Stimulated activated CD4-positive, alpha-beta T cell treated with anti-CD3 and anti-CD28 coated beads, Interleukin-2, amount 100 ng/mL, for 4 hours (primary cell): ENCODE measurements around the gene CPPED1.

Source experiments
- DNase-seq: peaks from one replicate; pipeline ENCODE4 v3.0.0-alpha.2; 2020; ENCODE audit warnings: low read depth

Gene CPPED1

DNA sequence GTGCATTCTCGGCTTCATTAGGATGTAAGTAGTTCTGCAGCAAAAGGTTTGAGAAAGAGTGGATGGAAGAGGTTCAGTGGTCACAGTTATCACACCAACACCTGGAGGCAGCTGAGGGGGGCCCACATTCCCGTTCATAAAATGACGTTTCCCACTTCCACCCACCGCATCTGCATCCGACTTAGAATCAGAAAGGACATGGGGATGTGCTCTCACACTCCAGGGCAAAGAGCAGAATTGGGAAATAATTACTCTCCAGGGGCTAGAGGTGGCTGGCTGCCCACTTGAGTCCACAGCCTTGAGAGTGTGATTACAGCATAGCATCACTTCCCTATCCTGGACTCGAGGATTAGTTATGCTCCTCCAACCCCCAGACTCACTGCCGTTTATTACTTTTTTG is 122.0 kb downstream of the CPPED1 start:
- no peak for DNase-seq

GRCh38 chr16:12680531-12680930 is 123.2 kb downstream of the CPPED1 start:
- no peak for DNase-seq

GRCh38 chr16:12679660-12680272 is 123.9 kb downstream of the CPPED1 start:
- DNase-seq: no peak

GRCh38 chr16:12678983-12679382 is 124.7 kb downstream of the CPPED1 start:
- DNase-seq: no peak

GRCh38 chr16:12677502-12677901 is 126.2 kb downstream of the CPPED1 start:
- no peak for DNase-seq

DNA sequence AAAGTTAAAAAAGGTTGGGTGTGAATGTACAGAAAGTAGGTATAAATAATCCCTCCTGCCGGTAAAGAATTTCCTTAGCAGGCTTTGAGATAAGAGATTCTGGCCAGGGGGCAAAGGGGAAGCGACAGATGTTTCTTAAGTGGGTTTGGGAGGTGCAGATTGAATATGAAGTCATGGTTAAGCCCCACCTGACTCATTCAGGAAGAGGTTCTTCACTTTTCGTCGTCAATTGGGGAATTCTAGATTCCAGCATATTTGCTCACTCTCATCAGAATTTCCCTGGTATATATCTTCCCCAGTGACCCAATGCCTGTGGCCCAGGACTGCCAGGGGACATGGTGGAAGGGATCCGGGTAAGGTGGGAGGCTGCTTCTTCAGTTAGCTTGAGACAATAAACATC is 127.8 kb downstream of the CPPED1 start:
- no peak for DNase-seq

GRCh38 chr16:12675046-12675445 is 128.6 kb downstream of the CPPED1 start:
- no peak for DNase-seq

DNA sequence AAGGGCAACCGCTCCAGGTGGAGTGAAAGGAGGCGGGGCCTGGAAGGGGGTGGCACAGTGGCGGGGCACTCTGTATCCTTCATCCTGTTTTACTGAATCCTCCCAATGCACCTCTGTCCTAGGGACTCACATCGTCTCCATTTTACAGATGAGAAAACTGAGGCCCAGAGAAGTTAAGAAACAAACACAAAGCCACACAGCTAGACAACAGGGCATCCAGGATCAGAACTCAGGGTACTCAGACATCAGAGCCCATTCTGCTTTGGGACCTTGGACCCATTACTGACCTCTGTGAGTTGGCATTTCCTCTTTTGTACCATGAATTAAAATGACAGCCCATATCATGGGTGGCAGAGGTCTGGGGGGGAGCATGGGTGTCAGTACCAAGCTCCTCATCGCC is 129.2 kb downstream of the CPPED1 start:
- DNase-seq: no peak

GRCh38 chr16:12674071-12674470 is 129.6 kb downstream of the CPPED1 start:
- no peak for DNase-seq

DNA sequence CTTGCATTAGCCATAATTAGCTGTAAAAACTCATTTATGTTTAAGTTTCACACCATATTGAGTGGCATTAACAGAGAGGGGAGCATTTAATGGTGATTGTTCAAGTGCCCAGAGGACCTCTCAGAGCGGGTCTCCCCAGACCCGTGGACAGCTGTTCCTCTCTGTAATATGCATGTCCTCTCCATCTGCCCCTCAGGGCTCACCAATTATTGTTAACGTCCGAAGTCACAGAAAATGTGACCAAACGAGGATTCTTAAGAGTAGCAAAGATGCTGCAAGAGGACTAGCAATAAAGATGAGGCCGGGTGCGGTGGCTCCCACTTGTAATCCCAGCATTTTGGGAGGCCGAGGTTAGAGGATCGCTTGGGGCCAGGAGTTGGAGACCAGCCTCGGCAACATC is 130.2 kb downstream of the CPPED1 start:
- DNase-seq: no peak

GRCh38 chr16:12672986-12673385 is 130.7 kb downstream of the CPPED1 start:
- DNase-seq: no peak

GRCh38 chr16:12669908-12670307 is 133.8 kb downstream of the CPPED1 start:
- no peak for DNase-seq

DNA sequence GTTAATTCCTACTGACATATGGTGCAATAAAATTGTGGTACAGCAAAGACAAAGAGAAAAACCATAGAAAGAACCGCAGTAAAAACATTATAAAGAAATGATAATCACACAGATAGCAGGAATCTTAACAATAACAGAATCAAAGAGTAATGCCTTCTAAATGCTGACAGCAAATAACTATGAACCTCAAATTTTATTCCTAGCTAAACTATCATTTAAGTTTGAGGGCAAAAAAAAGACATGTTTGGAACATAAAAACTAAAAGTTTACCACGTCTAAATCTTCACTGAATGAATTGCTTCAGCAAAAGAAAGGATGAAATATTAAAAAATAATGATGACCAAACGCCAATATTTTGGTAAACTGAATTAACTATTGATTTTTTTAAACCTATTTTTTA is 135.8 kb downstream of the CPPED1 start:
- no peak for DNase-seq

GRCh38 chr16:12664164-12664733 is 139.4 kb downstream of the CPPED1 start:
- no peak for DNase-seq

- no peak for DNase-seq
Measured at GRCh38 chr16:12661656-12662172, 142.0 kb downstream of the CPPED1 start.

GRCh38 chr16:12659871-12660270 is 143.8 kb downstream of the CPPED1 start:
- no peak for DNase-seq

GRCh38 chr16:12658506-12658905 is 145.2 kb downstream of the CPPED1 start:
- DNase-seq: no peak

DNA sequence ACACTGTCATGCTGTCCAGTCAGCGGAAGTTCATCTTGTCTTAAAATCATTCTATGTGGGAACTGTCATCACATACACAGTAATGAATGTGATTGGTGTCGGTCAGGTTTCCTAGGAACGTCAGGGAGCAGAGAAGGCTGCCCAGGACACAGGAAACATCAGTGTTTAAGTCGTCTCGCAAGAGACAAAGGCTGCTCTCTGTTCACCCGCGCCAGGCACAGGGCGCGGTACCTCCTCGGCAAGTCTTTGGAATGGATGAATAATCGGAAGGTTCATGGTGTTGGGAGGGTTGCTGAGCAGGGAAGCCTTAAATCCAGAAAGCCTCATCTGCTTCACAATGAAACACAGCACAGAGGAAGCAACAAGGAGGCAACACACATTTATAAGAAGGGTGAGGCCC is 148.2 kb downstream of the CPPED1 start:
- DNase-seq: no peak

DNA sequence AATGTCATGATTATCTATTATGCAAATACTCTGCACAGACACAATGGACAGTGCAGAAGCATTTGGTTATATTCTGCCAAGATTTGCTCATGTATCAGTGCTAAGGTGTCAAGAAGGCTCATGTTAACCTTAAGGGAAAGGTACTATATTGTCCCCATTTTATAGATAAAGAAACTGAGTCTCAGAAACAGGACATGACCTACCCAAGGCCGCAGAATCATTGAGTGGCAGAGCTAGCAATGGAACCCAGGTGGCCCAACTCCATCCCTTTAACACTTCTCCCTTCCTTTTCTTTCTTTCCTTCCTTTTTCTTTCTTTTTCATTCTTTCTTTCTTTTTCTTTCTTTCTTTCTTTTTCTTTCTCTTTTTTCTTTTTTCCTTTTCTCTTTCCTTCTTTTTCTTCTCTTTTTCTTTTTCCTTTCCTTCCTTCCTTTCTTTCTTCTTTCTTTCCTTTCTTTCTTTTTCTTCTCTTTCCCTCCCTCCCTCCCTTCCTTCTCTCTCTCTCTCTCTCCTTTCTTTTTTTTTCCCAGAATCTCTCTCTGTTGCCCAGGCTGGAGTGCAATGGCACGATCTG is 149.8 kb downstream of the CPPED1 start:
- DNase-seq: no peak

DNA sequence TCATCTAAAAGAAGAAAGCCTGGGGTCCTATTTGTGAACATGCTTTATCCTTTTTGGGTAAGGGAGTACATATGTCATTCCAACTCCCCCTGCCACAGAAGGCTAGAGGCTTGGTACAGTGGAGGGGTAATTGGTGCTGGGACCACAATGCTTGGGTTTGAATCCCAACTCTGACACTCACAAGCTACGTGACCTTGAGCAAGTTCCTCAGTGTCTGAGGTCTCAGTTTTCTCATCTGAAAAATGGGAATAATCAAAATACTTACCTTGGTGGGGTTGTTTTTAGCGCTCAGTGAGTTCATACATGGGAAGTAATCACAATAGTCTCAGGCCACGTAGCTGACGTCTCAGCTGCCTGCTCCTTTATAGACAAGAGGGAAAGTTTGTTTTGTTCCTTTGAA is 150.8 kb downstream of the CPPED1 start:
- no peak for DNase-seq

- no peak for DNase-seq
Measured at GRCh38 chr16:12651765-12652512, 151.7 kb downstream of the CPPED1 start.

DNA sequence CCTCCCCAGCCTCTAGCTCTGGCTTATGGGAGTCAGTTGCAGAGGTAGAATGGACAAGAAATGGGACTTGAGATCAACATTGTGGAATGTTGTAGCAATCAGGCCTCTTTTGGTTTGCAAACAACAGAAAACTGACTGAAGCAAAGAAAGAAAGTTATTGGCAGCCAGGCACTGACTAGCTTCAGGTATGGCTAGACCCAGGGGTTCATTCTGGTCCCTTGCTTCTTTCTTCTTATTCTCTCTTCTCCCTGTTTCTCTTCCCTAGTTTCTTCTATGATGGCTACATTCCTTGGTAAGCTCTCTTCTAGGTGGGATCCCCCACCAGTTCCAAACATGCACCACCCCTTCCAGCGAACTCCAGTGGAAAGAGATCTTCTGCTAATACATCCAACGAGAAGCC is 154.3 kb downstream of the CPPED1 start:
- DNase-seq: no peak
